HepG2 (cell line): ENCODE results near the gene PCGF6. TPM values are rescaled to one million over a fixed set of nuclear protein-coding genes. Genes with fewer than 3 reads are reported as not detected.

Source experiments
- ATAC-seq: fragments of 200-7000 bp; cut with Tn5 transposase; 3 replicates; pipeline ENCODE4 v1.9.1; 2020; ENCODE audit warnings: mild to moderate bottlenecking, moderate library complexity
- BruUV-seq: library from RNA; stranded (reverse); fragments of 400-500 nt; replicated peaks from 2 replicates; lab custom pipeline; 2021; lab: Mats Ljungman, UMichigan
- CTCF ChIA-PET: fragments of 300-600 bp; formaldehyde crosslinking; extraction: SDS; loops from one replicate; lab custom pipeline; 2021; ENCODE audit warnings: low total read pairs, inconsistent platforms, low intra/inter-chr PET ratio; lab: Yijun Ruan, JAX
- POLR2A ChIA-PET: fragments of 350-600 bp; sonication (Branson Sonifier 250); formaldehyde crosslinking; loops from one replicate; lab custom pipeline; 2020; ENCODE audit warnings: antibody characterized with exemption, inconsistent platforms; lab: Yijun Ruan, JAX
- DNase-seq: peaks from one replicate; pipeline ENCODE4 v3.0.0-alpha.2; 2015; ENCODE audit warnings: low spot score
- FAIRE-seq: peaks from 3 replicates; lab custom pipeline; 2011; peaks lifted over from hg19 to GRCh38; lab: Jason Lieb, UNC
- H2AFZ ChIP-seq: one replicate; pipeline ENCODE4 v1.6.1; 2011; ENCODE audit warnings: low read length, inconsistent platforms
- H3K27ac ChIP-seq: fragments of 300-600 bp; 3 replicates; pipeline ENCODE4 v1.8.0; 2011; ENCODE audit warnings: mixed run types, mild to moderate bottlenecking, mixed read lengths, low read length, inconsistent platforms; ENCODE audit not compliant: insufficient read depth; ENCODE audit errors: extremely low read length
- H3K27me3 ChIP-seq, 2 experiments: fragments of 200-600 bp in 1 of 2; 2 replicates in 1 of 2; 3 replicates in 1 of 2; pipeline versions ENCODE4 v1.6.0 to v1.8.0; 2011; ENCODE audit warnings: low read length in 2 of 2, mild to moderate bottlenecking in 2 of 2, moderate library complexity in 2 of 2, inconsistent platforms in 1 of 2; ENCODE audit not compliant: insufficient read depth in 2 of 2, control insufficient read depth in 1 of 2
- H3K36me3 ChIP-seq, 2 experiments: fragments of 200-600 bp in 1 of 2; replicated peaks in 1 of 2; 2 replicates in 1 of 2; 3 replicates in 1 of 2; pipeline versions ENCODE4 v1.5.1 to v1.8.0; 2011; ENCODE audit warnings: low read length in 2 of 2, inconsistent platforms in 1 of 2; ENCODE audit not compliant: insufficient read depth in 2 of 2, control insufficient read depth in 1 of 2
- H3K4me1 ChIP-seq: 2 replicates; pipeline ENCODE4 v1.5.1; 2012; ENCODE audit warnings: low read length, inconsistent platforms; ENCODE audit not compliant: insufficient read depth
- H3K4me2 ChIP-seq: 2 replicates; pipeline ENCODE4 v1.6.0; 2011; ENCODE audit warnings: low read depth, low read length, inconsistent platforms
- H3K4me3 ChIP-seq, 3 experiments: fragments of 200-600 bp in 1 of 3; sonication (generic), shearing (Covaris generic) in 1 of 3; replicated peaks in 1 of 3; 2 replicates each; pipeline ENCODE4 v1.5.1; 2011 to 2016; ENCODE audit warnings: low read length in 3 of 3, inconsistent platforms in 2 of 3, low read depth in 2 of 3, mild to moderate bottlenecking in 2 of 3, control low read depth in 1 of 3, mixed read lengths in 1 of 3; ENCODE audit not compliant: insufficient read depth in 1 of 3
- H3K79me2 ChIP-seq: one replicate; pipeline ENCODE4 v1.6.1; 2011; ENCODE audit warnings: low read length, inconsistent platforms; ENCODE audit not compliant: insufficient read depth
- H3K9ac ChIP-seq: 2 replicates; pipeline ENCODE4 v1.6.0; 2011; ENCODE audit warnings: mild to moderate bottlenecking, low read depth, low read length, inconsistent platforms; ENCODE audit not compliant: insufficient read depth
- H3K9me3 ChIP-seq: 2 replicates; pipeline ENCODE4 v1.5.1; 2012; ENCODE audit warnings: mild to moderate bottlenecking, low read length
- H4K20me1 ChIP-seq: 2 replicates; pipeline ENCODE4 v1.6.0; 2011; ENCODE audit warnings: inconsistent platforms, mild to moderate bottlenecking, low read length, moderate library complexity; ENCODE audit not compliant: insufficient read depth
- ATM ChIP-seq: fragments of 450-650 bp; IDR thresholded peaks from 2 replicates; pipeline ENCODE4 v1.7.1; 2017; ENCODE audit warnings: mild to moderate bottlenecking, borderline replicate concordance
- CEBPB ChIP-seq: IDR thresholded peaks from 2 replicates; pipeline ENCODE4 v1.6.1; 2011; ENCODE audit warnings: low read depth, low read length, improper control_type of control experiment, borderline replicate concordance
- DDIT3 ChIP-seq: sonication (generic); formaldehyde crosslinking; IDR thresholded peaks from 2 replicates; pipeline ENCODE4 v1.4.0; 2020; ENCODE audit warnings: mild to moderate bottlenecking, missing genetic modification reagents
- NR2C2 ChIP-seq: sonication (generic); formaldehyde crosslinking; IDR thresholded peaks from 2 replicates; pipeline ENCODE4 v1.4.0; 2020; ENCODE audit warnings: missing genetic modification reagents, mild to moderate bottlenecking, moderate library complexity, borderline replicate concordance
- ZNF121 ChIP-seq: sonication (generic); formaldehyde crosslinking; IDR thresholded peaks from 2 replicates; pipeline ENCODE4 v1.5.0; 2020; ENCODE audit warnings: mild to moderate bottlenecking, missing genetic modification reagents
- ZNF414 ChIP-seq: sonication (generic); formaldehyde crosslinking; IDR thresholded peaks from 2 replicates; pipeline ENCODE4 v1.5.0; 2020; ENCODE audit warnings: missing genetic modification reagents
- ZNF670 ChIP-seq: sonication (generic); formaldehyde crosslinking; IDR thresholded peaks from 2 replicates; pipeline ENCODE4 v1.8.0; 2022; ENCODE audit warnings: mild to moderate bottlenecking, missing genetic modification reagents, borderline replicate concordance
- ZNF720 ChIP-seq: sonication (generic); formaldehyde crosslinking; IDR thresholded peaks from 2 replicates; pipeline ENCODE4 v1.4.0; 2020; ENCODE audit warnings: missing genetic modification reagents
- WGBS: methylation state at CpG from one replicate; pipeline ENCODE4 v1.1.6; 2017; ENCODE audit warnings: low lambda C conversion rate; 5-methylcytosine and 5-hydroxymethylcytosine counted together
- in situ Hi-C: cut with HindIII; loops from 2 replicates; pipeline ENCODE4 v1.10.0; 2017; ENCODE audit warnings: low pct_unique_long_range_greater_than_20kb; ENCODE audit not compliant: extremely low pct_ligation_motif_present
- intact Hi-C: fragments of 100-400 bp; cut with micrococcal nuclease; formaldehyde crosslinking; loops from one replicate; pipeline ENCODE4 v1.10.0; 2022; ENCODE audit not compliant: unreplicated experiment
- polyA plus RNA-seq, 8 experiments: library from polyadenylated mRNA; depleted of rRNA in 3 of 8; stranded (reverse) in 7 of 8; unstranded in 1 of 8; fragments of >200 nt; fragmentation: Illumina TruSeq in 4 of 8; extraction: Trizol in 4 of 8; gene quantifications; 2 replicates each; pipeline versions ENCODE4 v1.2.1 to v1.2.3, GENCODE V29; 2011 to 2016; ENCODE audit warnings: low read depth in 4 of 8, missing spikeins in 1 of 8, mixed read lengths in 1 of 8; ENCODE audit not compliant: insufficient read depth in 1 of 8
- total RNA-seq, 5 experiments: library from RNA; depleted of rRNA; stranded (reverse); fragments of >200 nt; fragmentation: Illumina TruSeq; extraction: Trizol; gene quantifications; 2 replicates each; pipeline ENCODE4 v1.2.3, GENCODE V29; 2016; ENCODE audit warnings: low read depth in 1 of 5
- TF ChIP-seq, protein P1 (sequence below): sonication (generic); formaldehyde crosslinking; IDR thresholded peaks from 2 replicates; pipeline ENCODE4 v1.4.0; 2020; ENCODE audit warnings: missing genetic modification reagents

The PCGF6 gene
- total and polyA plus RNA-seq, 2 of the 13 experiments (the other 11 are each of a cell fraction or from before 2014, with no cell fraction given) = 5.2 to 19.4 TPM

DNA sequence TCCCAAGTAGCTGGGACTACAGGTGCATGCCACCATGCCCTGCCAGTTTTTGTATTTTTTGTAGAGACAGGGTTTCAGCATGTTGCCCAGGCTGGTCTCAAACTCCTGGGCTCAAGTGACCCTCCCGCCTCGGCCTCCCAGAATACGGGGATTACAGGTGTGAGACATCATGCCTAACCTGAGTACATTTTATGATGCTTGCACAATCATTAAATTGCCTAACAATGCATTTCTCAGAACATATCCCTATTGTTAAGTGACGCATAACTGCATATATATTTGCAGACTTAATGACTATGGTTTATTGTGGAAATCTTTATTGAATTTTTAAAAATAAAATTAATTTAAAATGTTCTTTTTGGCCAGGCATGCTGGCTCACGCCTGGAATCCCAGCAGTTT, 43.3 kb downstream of the PCGF6 start:
- H4K20me1 ChIP-seq = no peaks in the 10 kb centered on the region
- no peak for FAIRE-seq
- no TSS peak for BruUV-seq
- H3K27me3 ChIP-seq = no peaks in the 10 kb centered on the region
- no peaks in the 10 kb centered on the region for H3K4me1 ChIP-seq
- H3K79me2 ChIP-seq = no peaks in the 10 kb centered on the region
- H3K36me3 ChIP-seq = peaks cover 8 to 39% of the 10 kb centered on the region in 2 experiments; a peak in 4 of 5 replicates
- H2AFZ ChIP-seq = no peak overlapping the region
- H3K4me3 ChIP-seq = no peak overlapping the region
- no peak for DNase-seq
- H3K9ac ChIP-seq = no peak overlapping the region
- POLR2A ChIA-PET = no interaction called here
- WGBS = 98% methylated on average over 5 of the region's 5 CpGs
- intact Hi-C loops (no loop called here), in situ Hi-C loops (no loop called here)
- H3K27ac ChIP-seq = no peak overlapping the region
- CTCF ChIA-PET = interaction anchor here (0.6 kb wide), 1 partner anchor 365 kb away, joined by 3 read pairs; no protein-coding TSS in a partner anchor
- ATAC-seq = no peak
- TF ChIP-seq DDIT3 (CRISPR knock-in tag) = no peak
- TF ChIP-seq ZNF121 (CRISPR knock-in tag) = no peak
- no peak for TF ChIP-seq ATM
- TF ChIP-seq ZNF720 = no peak
- no peak for TF ChIP-seq ZNF670
- TF ChIP-seq, protein P1, sequence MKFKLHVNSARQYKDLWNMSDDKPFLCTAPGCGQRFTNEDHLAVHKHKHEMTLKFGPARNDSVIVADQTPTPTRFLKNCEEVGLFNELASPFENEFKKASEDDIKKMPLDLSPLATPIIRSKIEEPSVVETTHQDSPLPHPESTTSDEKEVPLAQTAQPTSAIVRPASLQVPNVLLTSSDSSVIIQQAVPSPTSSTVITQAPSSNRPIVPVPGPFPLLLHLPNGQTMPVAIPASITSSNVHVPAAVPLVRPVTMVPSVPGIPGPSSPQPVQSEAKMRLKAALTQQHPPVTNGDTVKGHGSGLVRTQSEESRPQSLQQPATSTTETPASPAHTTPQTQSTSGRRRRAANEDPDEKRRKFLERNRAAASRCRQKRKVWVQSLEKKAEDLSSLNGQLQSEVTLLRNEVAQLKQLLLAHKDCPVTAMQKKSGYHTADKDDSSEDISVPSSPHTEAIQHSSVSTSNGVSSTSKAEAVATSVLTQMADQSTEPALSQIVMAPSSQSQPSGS = no peak
- TF ChIP-seq ZNF414 (CRISPR knock-in tag) = no peak
- no peak for TF ChIP-seq NR2C2 (CRISPR knock-in tag)
- no peak for TF ChIP-seq CEBPB
- H3K9me3 ChIP-seq = no peaks in the 10 kb centered on the region
- no peak overlapping the region for H3K4me2 ChIP-seq
